Subcutaneous adipose tissue (tissue), 4 donors: ENCODE results near the gene LLCFC1. TPM values are rescaled to one million over a fixed set of nuclear protein-coding genes. Genes with fewer than 3 reads are reported as not detected.

Source experiments
- total RNA-seq, 4 donors: library from RNA; depleted of rRNA; stranded (reverse); fragments of >200 nt; gene quantifications; one replicate each; pipeline ENCODE4 v1.1.0, GENCODE V29; 2016
- TF ChIP-seq, protein P1 (sequence below): fragments of 450-650 bp; IDR thresholded peaks from one replicate; pipeline ENCODE4 v1.5.1; 2016; ENCODE audit warnings: low read depth, mild to moderate bottlenecking, control low read depth, antibody characterized with exemption, moderate library complexity

Gene LLCFC1
- total RNA-seq, 4 donors from 2014 or later, result not detected

DNA sequence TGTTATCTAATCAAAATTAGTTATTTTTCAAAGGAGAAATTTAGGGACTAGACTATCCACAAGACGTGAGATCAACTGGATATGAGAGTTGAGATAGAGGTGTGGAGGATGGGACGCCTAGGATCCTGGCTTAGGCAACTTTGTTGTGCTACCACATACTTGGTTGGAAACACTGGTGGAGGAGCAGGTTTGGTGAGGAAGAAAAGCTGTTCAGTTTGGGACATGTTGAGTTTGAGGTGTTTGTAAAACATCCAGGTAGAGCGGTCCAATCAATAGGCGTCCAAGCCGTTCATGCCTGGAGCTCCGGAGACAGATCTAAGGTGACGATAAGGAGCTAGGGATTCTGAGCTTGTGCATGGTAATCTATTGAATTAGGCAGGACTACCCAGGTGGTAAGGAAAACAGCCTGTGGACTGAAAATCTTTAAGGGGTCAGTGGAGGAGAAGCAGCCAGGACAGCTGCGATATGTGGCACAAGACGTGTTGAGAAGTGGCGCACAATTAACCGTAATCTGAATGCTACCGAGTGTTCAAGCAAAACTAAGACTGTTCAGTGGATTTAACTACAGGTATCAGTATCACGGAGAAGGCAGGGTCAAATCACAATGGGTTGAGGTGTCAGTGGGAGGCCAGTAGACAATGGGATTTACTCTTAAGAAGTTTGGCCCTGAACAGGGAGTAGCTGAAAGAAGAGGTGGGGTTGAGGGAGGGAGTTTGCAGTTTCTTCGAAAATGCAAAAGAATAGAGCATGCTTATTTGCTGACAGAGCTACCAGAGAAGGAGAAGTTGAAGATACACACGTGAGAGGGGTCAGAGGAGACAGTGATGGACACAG, 37.6 kb upstream of the LLCFC1 start:
- TF ChIP-seq, protein P1, sequence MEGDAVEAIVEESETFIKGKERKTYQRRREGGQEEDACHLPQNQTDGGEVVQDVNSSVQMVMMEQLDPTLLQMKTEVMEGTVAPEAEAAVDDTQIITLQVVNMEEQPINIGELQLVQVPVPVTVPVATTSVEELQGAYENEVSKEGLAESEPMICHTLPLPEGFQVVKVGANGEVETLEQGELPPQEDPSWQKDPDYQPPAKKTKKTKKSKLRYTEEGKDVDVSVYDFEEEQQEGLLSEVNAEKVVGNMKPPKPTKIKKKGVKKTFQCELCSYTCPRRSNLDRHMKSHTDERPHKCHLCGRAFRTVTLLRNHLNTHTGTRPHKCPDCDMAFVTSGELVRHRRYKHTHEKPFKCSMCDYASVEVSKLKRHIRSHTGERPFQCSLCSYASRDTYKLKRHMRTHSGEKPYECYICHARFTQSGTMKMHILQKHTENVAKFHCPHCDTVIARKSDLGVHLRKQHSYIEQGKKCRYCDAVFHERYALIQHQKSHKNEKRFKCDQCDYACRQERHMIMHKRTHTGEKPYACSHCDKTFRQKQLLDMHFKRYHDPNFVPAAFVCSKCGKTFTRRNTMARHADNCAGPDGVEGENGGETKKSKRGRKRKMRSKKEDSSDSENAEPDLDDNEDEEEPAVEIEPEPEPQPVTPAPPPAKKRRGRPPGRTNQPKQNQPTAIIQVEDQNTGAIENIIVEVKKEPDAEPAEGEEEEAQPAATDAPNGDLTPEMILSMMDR, result no peak

DNA sequence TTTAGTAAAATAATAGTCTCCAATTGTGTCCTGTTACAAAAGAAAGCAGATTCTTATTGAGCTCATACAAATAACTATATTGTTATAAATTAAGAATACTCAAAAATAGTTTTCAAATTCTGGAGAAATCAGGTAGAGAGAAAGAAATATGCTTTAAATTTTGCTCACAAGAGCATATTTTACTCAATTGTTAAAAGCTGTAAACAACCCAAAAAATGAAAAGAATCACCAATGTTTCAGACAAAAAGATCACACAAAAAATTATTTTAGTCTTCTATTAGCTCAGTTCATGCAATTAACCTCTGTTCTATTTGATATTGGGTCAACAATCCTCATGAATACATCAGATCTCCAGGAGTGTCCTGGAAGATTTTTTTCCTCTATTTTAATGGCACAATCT, 35.2 kb upstream of the LLCFC1 start:
- TF ChIP-seq, protein P1, result no peak

DNA sequence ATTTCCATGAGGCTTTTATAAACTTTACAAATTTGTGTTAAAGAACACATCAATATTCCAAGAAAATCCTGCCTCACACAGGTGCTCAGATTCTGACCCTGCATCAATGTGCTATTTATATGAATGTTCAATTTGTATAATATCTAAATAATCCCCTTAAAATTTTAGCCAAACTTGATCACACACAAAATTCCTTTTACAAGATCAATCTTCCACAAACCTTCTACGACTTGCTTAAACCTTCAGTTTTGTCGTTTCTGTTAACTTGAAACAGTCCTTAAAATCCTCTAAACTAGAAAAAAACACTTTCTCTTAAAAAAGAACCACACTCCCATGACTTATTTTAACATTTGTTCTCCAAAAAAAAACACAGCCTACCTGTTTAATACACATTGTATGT, 33.5 kb upstream of the LLCFC1 start:
- TF ChIP-seq, protein P1, result no peak

DNA sequence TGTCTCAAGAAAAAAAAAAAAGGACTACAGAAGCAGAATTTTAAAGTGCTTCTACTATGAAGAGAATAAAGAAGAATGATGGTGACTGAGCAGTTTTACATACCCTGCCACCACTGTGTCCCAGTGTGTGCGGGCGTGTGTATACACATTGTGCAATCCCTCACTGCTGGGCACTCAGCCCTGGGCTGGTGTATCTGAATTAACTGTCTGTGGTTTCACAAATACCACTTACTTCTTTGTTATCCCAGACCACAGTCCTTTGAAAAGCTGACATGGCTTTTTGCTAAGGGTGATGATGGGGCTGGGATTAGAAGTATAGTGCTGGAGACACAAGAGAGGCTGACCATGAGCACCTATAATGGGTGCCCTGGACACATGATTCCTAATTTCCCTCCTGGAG, 32.6 kb upstream of the LLCFC1 start:
- TF ChIP-seq, protein P1, result no peak

DNA sequence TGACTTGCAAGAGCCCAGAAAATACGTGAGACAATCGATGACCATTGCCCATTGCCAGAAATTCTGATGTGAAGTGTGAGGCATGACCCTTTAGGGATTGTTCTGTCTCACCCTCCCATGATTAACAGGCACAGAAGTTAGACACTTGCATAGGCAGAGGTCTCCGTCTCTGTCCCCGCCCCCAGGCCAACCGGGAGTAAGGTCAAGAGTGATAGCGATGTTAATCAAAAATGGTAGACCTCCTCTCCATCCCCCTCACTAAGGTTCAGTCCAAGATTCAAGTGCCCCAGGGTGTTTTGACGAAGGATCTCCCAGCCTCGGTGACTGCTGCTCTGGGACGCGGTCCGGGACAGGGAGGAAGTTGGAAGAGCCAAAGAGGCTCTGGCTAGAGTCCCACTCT, 31.0 kb upstream of the LLCFC1 start:
- TF ChIP-seq, protein P1, result no peak

DNA sequence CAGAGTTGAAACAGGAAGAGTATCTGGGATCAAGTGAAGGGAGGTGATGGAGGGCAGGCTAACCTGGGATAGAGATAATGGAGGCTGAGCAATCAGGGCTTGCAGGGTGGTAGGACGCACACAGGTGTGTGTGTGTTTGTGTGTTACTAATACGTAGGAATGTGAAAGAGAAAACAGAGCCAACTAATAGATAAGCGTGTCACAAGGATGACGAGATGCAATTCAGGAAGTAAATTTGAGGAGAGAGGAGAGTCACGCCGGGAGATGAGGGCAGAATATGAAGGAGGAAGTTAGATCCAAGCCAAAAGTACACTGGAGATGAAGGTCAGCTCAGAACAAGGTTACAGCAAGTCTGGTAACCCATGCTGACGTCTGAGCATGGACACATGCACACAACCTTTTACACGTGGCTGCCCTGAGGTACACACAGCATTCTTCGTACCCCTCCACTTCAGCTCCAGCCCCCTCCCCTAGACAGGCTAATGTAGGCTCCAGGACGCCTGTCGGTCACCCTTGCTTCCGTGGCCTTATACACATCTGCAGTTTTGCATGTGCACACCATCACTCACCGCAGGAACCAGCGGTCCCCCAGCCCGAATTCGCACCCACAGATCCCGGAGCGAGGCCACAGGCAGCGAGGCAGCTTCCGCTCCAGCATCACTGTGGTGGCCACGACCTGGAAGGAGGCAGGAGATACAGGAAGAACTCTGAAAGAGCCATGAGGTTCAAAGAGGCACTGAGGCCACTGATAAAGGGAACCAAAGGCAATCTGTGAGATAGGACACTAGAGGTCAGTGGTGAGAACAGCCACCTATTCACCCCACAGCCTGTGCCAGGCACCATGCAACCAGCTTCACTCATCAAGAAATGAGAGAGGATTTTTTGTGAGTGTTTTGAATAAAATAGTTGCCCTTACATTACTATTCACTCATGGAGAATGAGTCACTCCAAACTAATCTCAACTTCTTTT, 30.1 kb upstream of the LLCFC1 start:
- TF ChIP-seq, protein P1, result no peak

DNA sequence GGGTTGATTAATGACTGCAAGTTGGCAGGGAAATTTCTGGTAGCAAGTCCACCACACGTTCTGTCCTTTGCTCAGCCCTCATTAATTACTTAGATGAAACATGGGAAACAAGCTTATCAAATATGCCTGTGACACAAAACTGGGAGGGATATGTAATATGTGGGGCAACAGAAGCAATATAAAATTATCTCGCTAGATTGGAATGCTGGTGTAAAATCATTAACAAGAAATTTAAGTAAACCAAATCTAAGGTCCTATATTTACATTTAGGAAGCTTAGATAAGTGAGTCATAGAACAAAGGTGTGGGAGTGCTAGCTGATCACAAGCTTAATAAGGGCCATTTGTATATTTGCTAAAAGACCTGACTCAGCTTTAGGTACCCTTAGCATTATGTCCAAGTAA, 29.3 kb upstream of the LLCFC1 start:
- TF ChIP-seq, protein P1, result no peak
